Panc1 (cell line): ENCODE data around the gene CLEC2D. TPM values are rescaled to one million over a fixed set of nuclear protein-coding genes. Genes with fewer than 3 reads are reported as not detected.

Source experiments
- ATAC-seq: fragments of 200-7000 bp; cut with Tn5 transposase; 2 replicates; pipeline ENCODE4 v1.9.1; 2020; ENCODE audit warnings: mild to moderate bottlenecking, moderate library complexity
- BruUV-seq: library from RNA; stranded (reverse); fragments of 400-500 nt; replicated peaks from 2 replicates; lab custom pipeline; 2021; lab: Mats Ljungman, UMichigan
- CTCF ChIA-PET: fragments of 300-600 bp; sonication (Branson Sonifier 250); formaldehyde crosslinking; loops from one replicate; lab custom pipeline; 2022; ENCODE audit warnings: antibody characterized with exemption; lab: Charles Lee
- POLR2A ChIA-PET: fragments of 300-600 bp; sonication (Branson Sonifier 250); formaldehyde crosslinking; loops from one replicate; lab custom pipeline; 2022; ENCODE audit warnings: antibody characterized with exemption; lab: Charles Lee
- DNase-seq: peaks from one replicate; pipeline ENCODE4 v3.0.0-alpha.2; 2010; ENCODE audit warnings: low read depth, low spot score
- H3K27ac ChIP-seq: 2 replicates; pipeline ENCODE4 v1.5.1; 2011; ENCODE audit warnings: mild to moderate bottlenecking, low read length, inconsistent platforms
- H3K27me3 ChIP-seq: fragments of 200-500 bp; sonication (Bioruptor generic); 2 replicates; pipeline ENCODE4 v1.6.0; 2014; ENCODE audit warnings: low read length, inconsistent platforms; ENCODE audit not compliant: control insufficient read depth, insufficient read depth
- H3K36me3 ChIP-seq: fragments of 200-500 bp; sonication (Bioruptor generic); 2 replicates; pipeline ENCODE4 v1.5.1; 2014; ENCODE audit warnings: inconsistent platforms, mild to moderate bottlenecking, low read length, moderate library complexity; ENCODE audit not compliant: control insufficient read depth, insufficient read depth
- H3K4me1 ChIP-seq: 2 replicates; pipeline ENCODE4 v1.5.1; 2011; ENCODE audit warnings: inconsistent platforms, mild to moderate bottlenecking, low read length, moderate library complexity; ENCODE audit not compliant: control insufficient read depth, insufficient read depth
- H3K4me3 ChIP-seq, 2 experiments: 2 replicates each; pipeline ENCODE4 v1.5.1; 2011 to 2012; ENCODE audit warnings: low read depth in 2 of 2, low read length in 2 of 2, mild to moderate bottlenecking in 2 of 2, inconsistent platforms in 1 of 2, moderate library complexity in 1 of 2
- H3K9me3 ChIP-seq: fragments of 200-500 bp; sonication (Bioruptor generic); 2 replicates; pipeline ENCODE4 v1.5.1; 2014; ENCODE audit warnings: low read depth, mild to moderate bottlenecking, inconsistent platforms, low read length, moderate library complexity; ENCODE audit not compliant: control insufficient read depth, insufficient read depth
- POLR2AphosphoS5 ChIP-seq: IDR thresholded peaks from 2 replicates; pipeline ENCODE4 v1.6.1; 2012; ENCODE audit warnings: mild to moderate bottlenecking, low read depth, low read length, moderate library complexity
- SIN3A ChIP-seq: IDR thresholded peaks from 2 replicates; pipeline ENCODE4 v1.6.1; 2012; ENCODE audit warnings: low read depth, mild to moderate bottlenecking, low read length, moderate library complexity, borderline replicate concordance; ENCODE audit not compliant: insufficient read depth
- TCF7L2 ChIP-seq: IDR thresholded peaks from 2 replicates; pipeline ENCODE4 v1.6.1; 2011; ENCODE audit warnings: mild to moderate bottlenecking, low read depth, low read length, inconsistent platforms
- in situ Hi-C: cut with HindIII; loops from 2 replicates; pipeline ENCODE4 v1.10.0; 2016; ENCODE audit warnings: low sequenced_read_pairs, low pct_unique_long_range_greater_than_20kb
- intact Hi-C: fragments of 100-400 bp; cut with micrococcal nuclease; formaldehyde crosslinking; loops from one replicate; pipeline ENCODE4 v1.10.0; 2022; ENCODE audit not compliant: unreplicated experiment
- total RNA-seq: library from RNA; stranded (reverse); gene quantifications from one replicate; pipeline ENCODE4 v1.2.1, GENCODE V29; 2021; ENCODE audit not compliant: unreplicated experiment
- TF ChIP-seq, protein P1 (sequence below), 2 experiments: IDR thresholded peaks; 2 replicates each; pipeline ENCODE4 v1.6.1; 2011 to 2012; ENCODE audit warnings: low read depth in 2 of 2, control low read depth in 1 of 2, low read length in 1 of 2, mild to moderate bottlenecking in 1 of 2, moderate library complexity in 1 of 2; ENCODE audit not compliant: insufficient read depth in 1 of 2
- TF ChIP-seq, protein P2 (sequence below): fragments of 450-650 bp; IDR thresholded peaks from 2 replicates; pipeline ENCODE4 v1.5.1; 2017; ENCODE audit warnings: mild to moderate bottlenecking

CLEC2D gene
- total RNA-seq, 1 experiment from 2014 or later, result 2.3 TPM

DNA sequence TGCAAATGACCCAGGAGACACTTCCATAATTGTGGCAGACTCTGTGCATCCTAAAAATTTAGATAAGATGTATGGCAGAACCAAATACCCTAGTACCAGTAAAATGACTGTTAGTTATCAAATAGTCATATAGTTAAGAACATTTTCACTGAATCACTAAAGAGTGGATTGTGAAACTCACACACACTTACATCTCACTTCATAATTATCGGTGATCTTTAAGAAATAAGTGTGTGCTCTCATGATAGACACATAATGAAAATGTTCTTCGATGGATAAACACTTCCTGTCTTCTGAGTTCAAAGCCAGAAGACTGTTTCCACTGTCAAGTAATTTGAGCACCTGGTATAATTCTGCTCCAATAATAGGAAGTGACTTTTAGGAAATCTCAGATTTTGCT, 42.7 kb upstream of the CLEC2D start:
- Histone ChIP-seq H3K36me3 (no peaks in the 10 kb centered on the region), H3K4me1 (no peaks in the 10 kb centered on the region), H3K27ac (no peak overlapping the region), H3K4me3 (no peak overlapping the region), H3K27me3 (no peaks in the 10 kb centered on the region), H3K9me3 (no peaks in the 10 kb centered on the region)
- POLR2A ChIA-PET, result no interaction called here
- no peak for DNase-seq
- CTCF ChIA-PET, result no interaction called here
- TF ChIP-seq, protein P1, sequence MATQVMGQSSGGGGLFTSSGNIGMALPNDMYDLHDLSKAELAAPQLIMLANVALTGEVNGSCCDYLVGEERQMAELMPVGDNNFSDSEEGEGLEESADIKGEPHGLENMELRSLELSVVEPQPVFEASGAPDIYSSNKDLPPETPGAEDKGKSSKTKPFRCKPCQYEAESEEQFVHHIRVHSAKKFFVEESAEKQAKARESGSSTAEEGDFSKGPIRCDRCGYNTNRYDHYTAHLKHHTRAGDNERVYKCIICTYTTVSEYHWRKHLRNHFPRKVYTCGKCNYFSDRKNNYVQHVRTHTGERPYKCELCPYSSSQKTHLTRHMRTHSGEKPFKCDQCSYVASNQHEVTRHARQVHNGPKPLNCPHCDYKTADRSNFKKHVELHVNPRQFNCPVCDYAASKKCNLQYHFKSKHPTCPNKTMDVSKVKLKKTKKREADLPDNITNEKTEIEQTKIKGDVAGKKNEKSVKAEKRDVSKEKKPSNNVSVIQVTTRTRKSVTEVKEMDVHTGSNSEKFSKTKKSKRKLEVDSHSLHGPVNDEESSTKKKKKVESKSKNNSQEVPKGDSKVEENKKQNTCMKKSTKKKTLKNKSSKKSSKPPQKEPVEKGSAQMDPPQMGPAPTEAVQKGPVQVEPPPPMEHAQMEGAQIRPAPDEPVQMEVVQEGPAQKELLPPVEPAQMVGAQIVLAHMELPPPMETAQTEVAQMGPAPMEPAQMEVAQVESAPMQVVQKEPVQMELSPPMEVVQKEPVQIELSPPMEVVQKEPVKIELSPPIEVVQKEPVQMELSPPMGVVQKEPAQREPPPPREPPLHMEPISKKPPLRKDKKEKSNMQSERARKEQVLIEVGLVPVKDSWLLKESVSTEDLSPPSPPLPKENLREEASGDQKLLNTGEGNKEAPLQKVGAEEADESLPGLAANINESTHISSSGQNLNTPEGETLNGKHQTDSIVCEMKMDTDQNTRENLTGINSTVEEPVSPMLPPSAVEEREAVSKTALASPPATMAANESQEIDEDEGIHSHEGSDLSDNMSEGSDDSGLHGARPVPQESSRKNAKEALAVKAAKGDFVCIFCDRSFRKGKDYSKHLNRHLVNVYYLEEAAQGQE (IDR thresholded peaks at IDR 0.05; ENCODE audit: insufficient read depth in 1 of 2, low read depth in 2 of 2, low read length in 1 of 2), result no peak
- no peak for TF ChIP-seq SIN3A
- TF ChIP-seq TCF7L2, result no peak
- no peak for TF ChIP-seq POLR2AphosphoS5
- TF ChIP-seq, protein P2, sequence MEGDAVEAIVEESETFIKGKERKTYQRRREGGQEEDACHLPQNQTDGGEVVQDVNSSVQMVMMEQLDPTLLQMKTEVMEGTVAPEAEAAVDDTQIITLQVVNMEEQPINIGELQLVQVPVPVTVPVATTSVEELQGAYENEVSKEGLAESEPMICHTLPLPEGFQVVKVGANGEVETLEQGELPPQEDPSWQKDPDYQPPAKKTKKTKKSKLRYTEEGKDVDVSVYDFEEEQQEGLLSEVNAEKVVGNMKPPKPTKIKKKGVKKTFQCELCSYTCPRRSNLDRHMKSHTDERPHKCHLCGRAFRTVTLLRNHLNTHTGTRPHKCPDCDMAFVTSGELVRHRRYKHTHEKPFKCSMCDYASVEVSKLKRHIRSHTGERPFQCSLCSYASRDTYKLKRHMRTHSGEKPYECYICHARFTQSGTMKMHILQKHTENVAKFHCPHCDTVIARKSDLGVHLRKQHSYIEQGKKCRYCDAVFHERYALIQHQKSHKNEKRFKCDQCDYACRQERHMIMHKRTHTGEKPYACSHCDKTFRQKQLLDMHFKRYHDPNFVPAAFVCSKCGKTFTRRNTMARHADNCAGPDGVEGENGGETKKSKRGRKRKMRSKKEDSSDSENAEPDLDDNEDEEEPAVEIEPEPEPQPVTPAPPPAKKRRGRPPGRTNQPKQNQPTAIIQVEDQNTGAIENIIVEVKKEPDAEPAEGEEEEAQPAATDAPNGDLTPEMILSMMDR, result no peak
- intact Hi-C loops (no loop called here), in situ Hi-C loops (no loop called here)
- BruUV-seq, result no TSS peak
- no peak for ATAC-seq

DNA sequence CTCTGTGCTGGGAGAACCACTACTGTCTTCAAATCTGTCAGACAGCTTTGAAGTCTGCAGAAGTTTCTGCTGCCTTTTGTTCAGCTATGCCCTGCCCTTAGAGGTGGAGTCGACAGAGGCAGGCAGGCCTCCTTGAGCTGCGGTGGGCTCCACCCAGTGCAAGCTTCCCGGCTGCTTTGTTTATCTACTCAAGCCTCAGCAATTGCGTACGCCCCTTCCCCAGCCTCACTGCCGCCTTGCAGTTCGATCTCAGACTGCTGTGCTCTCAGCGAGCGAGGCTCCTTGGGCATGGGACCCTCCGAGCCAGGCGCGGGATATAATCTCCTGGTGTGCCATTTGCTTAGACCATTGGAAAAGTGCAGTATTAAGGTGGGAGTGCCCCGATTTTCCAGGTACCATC, 36.7 kb upstream of the CLEC2D start:
- Histone ChIP-seq H3K27me3 (no peaks in the 10 kb centered on the region), H3K36me3 (no peaks in the 10 kb centered on the region), H3K27ac (no peak overlapping the region), H3K4me1 (no peaks in the 10 kb centered on the region), H3K9me3 (no peaks in the 10 kb centered on the region), H3K4me3 (no peak overlapping the region)
- DNase-seq (no peak), ATAC-seq (no peak)
- intact Hi-C loops (no loop called here), in situ Hi-C loops (no loop called here)
- no TSS peak for BruUV-seq
- CTCF ChIA-PET, result no interaction called here
- no peak for TF ChIP-seq POLR2AphosphoS5
- TF ChIP-seq, protein P2, result no peak
- POLR2A ChIA-PET, result no interaction called here
